G401 (cell line): Measurements from ENCODE around the gene PCED1B. TPM values are rescaled to one million over a fixed set of nuclear protein-coding genes. Genes with fewer than 3 reads are reported as not detected.
"Not testable (repeated sequence)": the region's sequence is repeated elsewhere in the genome, so short reads cannot be mapped to it uniquely, and the experiment has no call there.

ENCODE experiments used
- DNase-seq: peaks from one replicate; pipeline ENCODE4 v3.0.0-alpha.2; 2015; ENCODE audit warnings: low spot score
- in situ Hi-C: cut with HindIII; loops from 2 replicates; pipeline ENCODE4 v1.10.0; 2016; ENCODE audit warnings: low sequenced_read_pairs, mixed read lengths
- total RNA-seq: library from RNA; depleted of rRNA; stranded (reverse); fragments of >200 nt; shearing (Covaris generic); gene quantifications from 2 replicates; pipeline ENCODE4 v1.2.3, GENCODE V29; 2014

Gene PCED1B
- total RNA-seq, 1 experiment from 2014 or later: 9.5 TPM

- in situ Hi-C loops: no loop called here
- no peak for DNase-seq
Measured at GRCh38 chr12:47152095-47152494, 72.7 kb downstream of the PCED1B start.

- in situ Hi-C loops: no loop called here
- no peak for DNase-seq
Measured at GRCh38 chr12:47155457-47156166, 76.2 kb downstream of the PCED1B start.

GRCh38 chr12:47156167-47156736 is 76.8 kb downstream of the PCED1B start:
- DNase-seq: no peak
- in situ Hi-C loops: no loop called here

- no peak for DNase-seq
- in situ Hi-C loops: no loop called here
Measured at GRCh38 chr12:47158792-47159191, 79.4 kb downstream of the PCED1B start.

DNA sequence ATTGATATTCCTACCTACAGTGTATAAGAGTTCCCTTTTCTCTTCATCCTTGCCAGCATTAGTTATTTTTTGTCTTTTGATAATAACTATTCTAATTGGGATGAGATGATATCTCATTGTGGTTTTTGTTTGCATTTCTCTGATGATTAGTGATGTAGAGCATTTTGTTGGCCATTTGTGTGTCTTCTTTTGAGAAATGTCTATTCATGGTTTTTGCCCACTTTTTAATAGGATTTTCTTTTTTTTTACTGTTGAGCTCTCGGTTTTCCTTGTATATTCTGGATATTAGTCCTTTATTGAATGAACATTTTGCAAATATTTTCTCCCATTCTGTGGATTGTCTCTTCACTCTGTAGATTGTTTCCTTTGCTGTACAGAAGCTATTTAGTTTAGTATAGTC is 79.9 kb downstream of the PCED1B start:
- DNase-seq: no peak
- in situ Hi-C loops: no loop called here

DNA sequence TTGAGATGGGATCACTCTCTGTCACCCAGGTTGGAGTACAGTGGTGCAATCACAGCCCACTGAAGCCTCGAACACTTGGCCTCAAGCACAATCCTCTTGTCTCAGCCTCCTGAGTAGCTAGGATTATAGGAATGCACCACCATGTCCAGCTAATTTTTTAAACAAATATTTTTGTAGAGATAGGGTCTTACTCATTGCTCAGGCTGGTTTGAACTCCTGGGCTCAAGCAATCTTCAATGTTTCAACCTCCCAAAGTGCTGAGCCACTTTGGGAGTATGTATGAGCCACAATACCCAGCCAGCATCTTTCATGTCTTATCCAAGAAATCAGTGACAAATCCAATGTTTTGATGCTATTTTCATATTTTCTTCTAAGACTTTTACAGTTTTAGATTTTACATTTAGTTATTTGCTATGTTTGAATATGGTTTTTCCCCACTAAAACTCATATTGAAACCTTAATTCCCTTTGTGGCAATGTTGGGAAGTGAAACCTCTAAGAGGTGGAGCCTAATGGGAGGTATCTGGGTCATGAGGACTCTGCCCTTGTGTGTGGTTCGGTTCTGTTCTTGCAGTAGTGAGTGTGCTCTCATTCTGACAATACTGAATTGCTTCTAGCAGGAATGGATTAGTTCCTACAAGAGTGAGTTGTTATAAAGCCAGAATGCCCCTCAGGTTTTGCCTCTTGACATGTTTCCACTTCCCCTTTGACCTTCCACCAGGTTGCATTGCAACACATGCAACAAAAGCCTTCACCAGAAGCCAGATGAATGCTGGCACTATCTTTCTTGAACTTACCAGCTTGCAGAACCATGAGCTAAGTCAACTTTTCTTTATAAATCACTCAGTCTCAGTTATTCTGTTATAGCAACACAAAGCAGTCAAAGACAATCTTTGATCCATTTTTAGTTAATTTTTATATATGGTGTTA is 81.2 kb downstream of the PCED1B start:
- no peak for DNase-seq
- in situ Hi-C loops: no loop called here

GRCh38 chr12:47164116-47164515 is 84.7 kb downstream of the PCED1B start:
- no peak for DNase-seq
- in situ Hi-C loops: no loop called here

DNA sequence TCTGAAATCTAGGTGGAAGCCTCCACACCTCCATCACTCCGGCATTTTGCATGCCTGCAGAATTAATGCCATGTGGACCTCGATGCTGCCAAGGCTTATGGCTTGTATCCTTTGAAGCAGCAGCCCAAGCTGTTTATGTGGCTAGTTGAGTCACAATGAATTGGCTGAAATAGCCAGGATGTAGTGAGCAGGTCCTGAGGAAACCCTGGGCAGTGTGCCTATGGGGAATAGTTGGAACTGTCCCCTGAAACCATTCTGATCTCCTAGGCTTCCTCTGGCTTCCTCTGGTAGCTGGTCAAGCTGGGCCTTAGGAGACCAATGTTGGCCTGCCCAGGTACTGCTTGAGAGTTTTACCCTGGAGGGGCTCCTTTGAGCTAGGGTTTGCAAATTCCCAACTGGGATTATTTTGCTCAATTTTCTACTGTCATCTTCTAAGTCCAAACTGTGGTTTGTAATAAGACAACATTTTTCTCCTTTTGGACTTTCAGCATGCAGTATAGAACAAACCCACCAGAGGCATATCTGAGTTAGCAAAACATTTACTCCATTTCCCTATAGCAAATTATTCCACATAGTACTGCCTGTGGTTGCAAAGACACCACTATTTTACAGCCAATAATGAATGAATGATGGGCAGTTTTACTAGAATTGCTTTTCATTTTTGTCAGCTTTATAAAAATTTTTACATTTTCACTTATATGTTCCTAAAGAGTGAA is 85.5 kb downstream of the PCED1B start:
- no peak for DNase-seq
- in situ Hi-C loops: no loop called here

DNA sequence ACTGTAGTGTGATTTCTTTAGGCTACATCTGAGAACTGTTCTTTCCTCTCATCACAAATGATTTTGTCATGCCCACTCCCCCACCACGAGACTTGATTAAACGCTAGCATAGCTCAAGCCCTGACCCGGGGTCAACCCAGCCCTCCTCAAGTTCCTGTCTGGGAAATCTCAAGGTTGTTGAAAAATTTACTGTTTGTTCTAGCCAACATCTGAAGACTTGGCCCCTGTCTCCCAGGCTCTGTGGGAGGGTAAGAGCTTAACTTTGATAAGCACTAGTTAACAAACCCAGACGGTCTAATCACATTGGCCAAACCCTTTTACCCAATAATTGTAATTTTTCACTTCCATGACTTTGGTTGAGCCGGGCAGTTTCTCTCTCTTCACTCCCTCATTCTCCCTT is 86.5 kb downstream of the PCED1B start:
- in situ Hi-C loops: no loop called here
- peak; percentile 64 for DNase-seq

- DNase-seq: no peak
- in situ Hi-C loops: no loop called here
Measured at GRCh38 chr12:47166365-47166764, 86.9 kb downstream of the PCED1B start.

DNA sequence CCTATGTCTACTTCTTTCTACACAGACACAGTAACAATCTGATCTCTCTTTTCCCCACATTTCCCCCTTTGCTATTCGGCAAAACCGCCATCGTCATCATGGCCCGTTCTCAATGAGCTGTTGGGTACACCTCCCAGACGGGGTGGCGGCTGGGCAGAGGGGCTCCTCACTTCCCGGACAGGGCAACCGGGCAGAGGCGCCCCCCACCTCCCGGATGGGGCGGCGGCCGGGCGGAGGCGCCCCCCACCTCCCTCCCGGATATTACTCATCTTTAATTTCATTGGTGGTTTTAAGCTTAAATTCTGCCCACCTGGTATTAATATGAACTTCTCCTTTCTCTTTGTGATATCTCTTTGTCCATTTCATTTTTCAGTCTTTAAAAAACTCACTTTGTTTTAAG is 90.9 kb downstream of the PCED1B start:
- DNase-seq, in situ Hi-C loops: not testable (repeated sequence)

DNA sequence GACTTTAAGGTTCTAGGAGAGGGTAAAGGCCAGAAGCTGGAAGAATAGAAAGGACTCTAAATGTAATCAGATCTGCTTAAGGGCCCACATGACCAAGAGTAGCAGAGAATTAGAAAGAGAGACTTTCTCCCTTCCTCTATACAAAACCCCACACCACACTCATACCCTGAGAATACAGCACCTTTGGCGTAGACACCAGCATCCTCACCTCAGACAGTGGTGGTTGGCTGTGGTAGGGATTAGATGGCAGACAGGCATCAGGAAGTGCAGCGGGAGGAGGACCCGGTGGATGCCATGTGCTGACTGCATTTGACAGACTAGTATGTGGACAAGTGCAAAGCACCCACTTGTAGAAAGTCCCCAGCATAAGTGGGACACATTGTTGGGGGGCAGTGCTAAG is 98.6 kb downstream of the PCED1B start:
- in situ Hi-C loops: no loop called here
- no peak for DNase-seq

- in situ Hi-C loops, DNase-seq: not testable (repeated sequence)
Measured at GRCh38 chr12:47182164-47182938, 102.9 kb downstream of the PCED1B start.

DNA sequence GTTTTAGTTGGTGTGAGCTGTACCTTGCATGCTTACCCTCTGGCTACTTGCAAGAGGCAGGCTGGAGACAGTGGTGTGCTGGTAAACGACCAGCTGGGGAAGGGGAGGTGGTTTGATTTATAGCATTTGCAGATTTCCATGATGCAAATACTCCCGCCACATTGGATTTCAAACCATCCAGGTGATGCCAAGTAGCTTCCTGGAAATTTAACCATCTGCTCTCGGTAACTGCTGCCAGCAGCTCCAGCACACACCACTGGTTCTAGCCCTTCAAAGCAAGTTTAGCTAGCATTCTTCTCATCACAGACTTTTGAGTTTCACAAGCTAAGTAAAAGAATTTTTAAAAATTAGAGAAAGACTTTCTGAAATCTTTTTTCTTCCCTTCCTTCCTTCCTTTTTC is 104.8 kb downstream of the PCED1B start:
- in situ Hi-C loops: no loop called here
- DNase-seq: no peak

GRCh38 chr12:47184813-47185212 is 105.4 kb downstream of the PCED1B start:
- in situ Hi-C loops: no loop called here
- no peak for DNase-seq

DNA sequence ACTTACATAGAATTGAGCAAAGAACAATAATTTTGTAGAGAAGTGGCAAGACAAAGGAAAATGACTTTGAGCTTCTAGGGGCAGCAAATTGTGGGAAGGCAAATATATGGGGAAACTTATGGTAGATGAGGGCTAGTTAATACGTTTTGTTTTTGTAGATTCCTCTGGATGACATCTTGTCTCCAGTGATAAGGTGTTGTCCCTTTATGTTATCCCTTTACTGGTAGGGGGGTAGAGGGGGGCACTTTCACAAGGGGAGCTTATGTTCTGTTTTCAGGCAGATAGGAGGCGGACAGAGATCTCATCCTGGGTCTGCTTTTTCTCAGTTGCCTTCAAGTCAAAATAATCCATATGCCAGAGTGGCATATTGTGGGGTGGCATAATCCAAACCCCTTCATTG is 106.8 kb downstream of the PCED1B start:
- in situ Hi-C loops: no loop called here
- DNase-seq: no peak

- in situ Hi-C loops: no loop called here
- DNase-seq: no peak
Measured at GRCh38 chr12:47188576-47189441, 109.4 kb downstream of the PCED1B start.

DNA sequence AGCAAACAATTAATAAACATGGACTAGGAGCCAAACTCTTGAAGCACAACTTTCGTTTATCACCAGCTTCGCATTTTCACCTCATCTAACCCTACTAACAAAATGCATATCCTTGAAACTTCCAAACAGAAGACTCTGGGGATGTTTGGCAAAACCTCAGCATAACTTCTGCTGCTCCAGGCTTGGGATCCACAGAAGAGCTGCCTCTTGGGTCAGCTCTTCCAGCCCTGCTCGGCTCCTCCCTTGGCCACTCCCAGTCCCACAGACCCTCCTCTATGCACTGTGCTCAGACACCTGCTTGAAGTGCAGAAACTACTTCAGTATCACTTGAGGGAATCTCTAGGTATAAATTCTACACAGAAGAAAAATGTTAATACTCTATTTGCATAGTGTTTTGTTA is 110.3 kb downstream of the PCED1B start:
- DNase-seq: peak; percentile 31
- in situ Hi-C loops: no loop called here
